Measurements from ENCODE around the gene C17orf78.
"Not testable (repeated sequence)": the region's sequence is repeated elsewhere in the genome, so short reads cannot be mapped to it uniquely, and the experiment has no call there.

The C17orf78 gene

DNA sequence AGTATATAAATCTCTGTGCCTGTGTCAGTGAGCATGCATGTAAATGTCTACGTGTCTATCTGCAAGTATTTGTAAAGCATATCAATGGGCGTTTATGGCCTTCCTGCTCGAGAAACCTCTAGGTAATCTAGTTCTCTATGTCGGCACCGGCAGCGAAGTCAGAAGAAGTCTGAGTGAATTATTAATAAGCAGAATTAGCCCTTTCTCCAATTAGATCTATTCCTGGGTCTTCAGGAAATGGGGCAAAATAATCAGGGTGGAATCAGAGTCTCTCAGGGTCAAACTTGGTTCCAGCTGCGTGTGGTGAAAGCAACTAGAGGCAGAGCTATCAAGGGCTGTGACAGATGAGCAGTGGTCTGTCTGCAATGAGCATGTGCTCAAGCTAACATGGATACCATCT, at the start of gene C17orf78:
Gene C17orf78 (plus strand): TSS at position 280 of the 400 bp plus-strand sequence. CDS start 108 bp downstream, at position 388.
- DNase-seq = no peak

DNA sequence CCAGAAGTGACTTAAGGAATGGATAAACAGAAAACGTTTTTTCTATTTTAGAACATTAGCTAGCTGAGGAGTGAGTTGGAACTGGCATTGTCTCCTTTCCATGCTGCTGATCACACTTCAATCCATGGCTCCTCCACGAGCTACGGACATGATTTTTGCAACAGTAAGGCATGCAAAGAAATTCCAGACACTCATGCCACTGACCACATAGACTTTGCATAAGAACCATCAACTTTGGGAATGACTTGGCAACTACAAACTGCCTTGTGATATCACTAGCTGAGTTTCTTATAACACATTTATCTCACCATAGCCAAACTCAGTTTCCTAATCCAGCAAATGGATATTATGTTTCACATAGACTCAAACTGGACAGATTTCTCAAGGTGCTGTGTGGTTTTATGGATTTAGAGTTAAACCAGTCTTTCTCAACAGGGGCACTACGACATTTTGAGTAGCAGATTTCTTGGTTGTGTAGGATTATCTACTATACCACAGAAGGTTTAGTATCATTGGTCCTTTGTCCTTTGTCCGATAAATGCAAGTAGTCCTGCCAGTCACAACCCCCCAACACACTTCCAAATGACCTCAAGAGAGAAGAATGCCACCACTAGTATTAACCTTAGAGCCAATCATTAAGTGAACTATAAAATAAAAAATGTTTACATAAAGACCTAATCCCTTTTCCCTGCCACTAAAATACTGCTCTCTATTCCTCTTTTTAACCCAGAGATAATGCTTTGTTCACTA, 48.3 kb upstream of the C17orf78 start:
- no peak for DNase-seq

DNA sequence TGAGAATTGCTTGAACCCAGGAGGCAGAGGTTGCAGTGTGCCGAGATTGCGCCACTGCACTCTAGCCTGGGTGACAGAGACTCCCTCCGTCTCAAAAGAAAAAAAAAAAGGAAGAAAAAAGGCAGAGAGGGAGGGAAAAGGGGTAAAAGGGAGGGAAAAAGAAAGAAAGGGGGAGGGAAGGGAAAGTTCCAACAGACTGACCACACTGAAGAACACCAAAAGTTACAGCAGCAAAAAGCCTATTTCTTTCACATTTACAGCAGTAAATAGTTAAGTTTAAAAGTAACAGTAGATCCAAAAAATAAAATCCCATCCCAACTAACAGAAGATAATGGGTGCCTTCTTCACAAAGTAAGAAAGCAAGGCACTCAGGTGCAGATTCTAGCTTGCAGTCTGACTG, 36.9 kb upstream of the C17orf78 start:
- no peak for DNase-seq

DNA sequence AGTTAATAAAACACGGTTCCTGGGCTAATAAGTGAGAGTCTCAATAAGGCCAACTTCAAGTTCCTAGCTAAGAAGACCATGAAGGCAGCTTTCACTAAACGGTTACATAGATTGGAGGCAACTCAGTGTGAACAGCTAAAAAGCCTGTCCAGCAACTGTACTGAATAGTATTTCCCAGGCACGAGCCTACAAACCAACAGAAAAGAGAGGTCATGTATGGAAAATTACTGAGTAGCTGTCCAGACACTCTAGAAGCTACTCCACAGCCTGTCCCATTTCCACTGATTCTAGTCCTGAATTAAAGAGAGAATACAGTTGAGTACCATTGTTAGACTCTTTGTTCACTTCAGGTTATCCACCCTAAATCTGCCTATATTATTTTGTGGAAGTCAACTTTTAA, 36.5 kb upstream of the C17orf78 start:
- no peak for DNase-seq

DNA sequence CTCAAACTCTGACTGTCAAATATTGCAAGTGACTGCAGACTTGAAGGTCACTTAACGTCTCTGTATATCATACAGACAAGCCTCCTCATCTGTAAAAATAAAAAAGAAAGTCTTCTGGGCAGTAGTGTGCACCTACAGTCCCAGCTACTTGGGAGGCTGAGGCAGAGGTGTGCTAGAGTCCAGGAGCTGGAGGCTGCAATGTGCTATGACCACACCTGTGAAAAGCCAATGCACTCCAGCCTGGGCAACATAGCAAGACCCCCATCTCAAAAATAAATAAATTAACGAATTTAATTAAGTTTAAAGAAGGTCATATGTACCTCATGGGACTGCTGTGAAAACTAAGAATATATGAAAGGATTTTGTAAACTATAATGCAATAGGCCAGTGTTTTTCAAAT, 35.0 kb upstream of the C17orf78 start:
- no peak for DNase-seq

DNA sequence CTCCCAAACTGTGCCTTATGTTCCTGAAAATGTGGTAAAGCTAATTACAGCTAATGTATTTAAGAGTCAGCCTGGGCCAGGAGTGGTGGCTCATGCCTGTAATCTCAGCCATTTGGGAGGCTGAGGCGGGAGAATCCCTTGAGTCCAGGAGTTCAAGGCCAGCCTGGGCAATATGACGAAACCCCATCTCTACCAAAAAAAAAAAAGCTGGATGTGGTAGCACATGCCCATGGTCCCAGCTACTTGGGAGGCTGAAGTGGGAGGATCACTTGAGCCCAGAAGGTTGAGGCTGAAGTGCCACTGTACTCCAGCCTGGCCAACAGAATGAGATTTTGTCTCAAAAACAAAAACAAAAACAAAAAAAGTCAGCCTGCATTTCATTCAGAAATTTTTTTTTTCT, 33.2 kb upstream of the C17orf78 start:
- DNase-seq = no peak

DNA sequence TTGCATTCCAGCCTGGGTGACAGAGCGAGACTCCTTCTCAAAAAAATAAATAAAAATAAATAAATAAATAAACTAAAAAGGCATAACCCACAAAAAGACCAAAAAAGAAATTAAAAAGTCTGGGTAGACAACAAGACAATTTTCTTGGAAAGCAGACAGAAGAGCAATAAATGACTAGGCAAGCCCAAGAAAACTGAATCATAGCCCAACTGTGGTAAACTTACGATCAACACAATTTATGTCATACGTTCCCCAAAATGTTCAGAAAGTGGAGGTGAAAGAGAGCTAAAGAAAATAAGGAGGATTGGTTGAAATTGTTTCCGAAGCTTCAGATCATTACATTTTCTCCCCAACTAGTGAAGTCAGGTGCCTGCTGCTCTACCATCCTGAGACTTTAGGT, 31.3 kb upstream of the C17orf78 start:
- DNase-seq = no peak

DNA sequence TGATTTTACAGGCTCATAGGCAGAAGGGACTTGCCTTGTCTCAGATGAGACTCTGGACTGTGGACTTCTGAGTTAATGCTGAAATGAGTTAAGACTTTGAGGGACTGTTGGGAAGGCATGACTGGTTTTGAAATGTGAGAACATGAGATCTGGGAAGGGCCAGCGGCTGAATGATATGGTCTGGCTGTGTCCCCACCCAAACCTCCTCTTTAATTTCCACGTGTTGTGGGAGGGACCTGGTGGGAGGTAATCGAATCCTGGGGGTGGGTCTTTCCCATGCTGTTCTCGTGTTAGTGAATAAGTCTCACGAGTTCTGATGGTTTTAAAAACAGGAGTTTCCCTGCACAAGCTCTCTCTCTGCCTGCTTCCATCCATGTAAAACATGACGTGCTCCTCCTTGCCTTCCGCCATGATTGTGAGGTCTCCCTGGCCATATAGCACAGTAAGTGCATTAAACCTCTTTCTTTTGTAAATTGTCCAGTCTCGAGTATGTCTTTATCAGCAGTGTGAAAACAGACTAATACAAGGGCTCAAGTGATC, 28.9 kb upstream of the C17orf78 start:
- not testable (repeated sequence) for DNase-seq

DNA sequence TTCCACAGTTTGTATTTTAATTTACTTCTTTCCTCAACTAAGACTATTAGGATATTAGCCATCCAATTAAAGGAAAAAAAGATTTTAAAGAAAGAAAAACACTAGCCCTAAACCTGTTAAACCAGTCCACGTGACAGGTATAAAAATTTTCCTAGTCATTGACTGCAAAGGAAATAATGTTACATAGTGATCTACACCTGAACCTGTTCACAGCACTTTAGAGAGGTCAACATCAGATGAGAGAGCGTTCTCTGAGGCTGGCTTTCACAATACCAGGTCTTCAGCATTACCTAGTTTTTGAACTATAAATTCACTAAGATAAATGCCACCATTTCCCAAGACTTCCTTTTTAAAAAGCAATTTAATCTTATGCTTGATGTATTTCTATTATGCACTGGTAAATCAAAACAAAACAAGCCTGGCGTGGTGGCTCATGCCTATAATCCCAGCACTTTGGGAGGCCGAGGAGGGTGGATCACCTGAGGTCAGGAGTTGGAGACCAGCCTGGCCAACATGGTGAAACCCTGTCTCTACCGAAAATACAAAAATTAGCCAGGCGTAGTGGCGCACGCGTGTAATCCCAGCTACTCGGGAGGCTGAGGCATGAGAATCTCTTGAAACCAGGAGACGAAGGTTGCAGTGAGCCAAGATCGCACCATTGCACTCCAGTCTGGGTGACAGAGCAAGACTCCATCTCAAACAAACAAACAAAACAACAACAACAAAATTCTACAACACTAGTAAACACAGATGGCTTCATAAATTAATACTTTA, 18.8 kb upstream of the C17orf78 start:
- DNase-seq = not testable (repeated sequence)

DNA sequence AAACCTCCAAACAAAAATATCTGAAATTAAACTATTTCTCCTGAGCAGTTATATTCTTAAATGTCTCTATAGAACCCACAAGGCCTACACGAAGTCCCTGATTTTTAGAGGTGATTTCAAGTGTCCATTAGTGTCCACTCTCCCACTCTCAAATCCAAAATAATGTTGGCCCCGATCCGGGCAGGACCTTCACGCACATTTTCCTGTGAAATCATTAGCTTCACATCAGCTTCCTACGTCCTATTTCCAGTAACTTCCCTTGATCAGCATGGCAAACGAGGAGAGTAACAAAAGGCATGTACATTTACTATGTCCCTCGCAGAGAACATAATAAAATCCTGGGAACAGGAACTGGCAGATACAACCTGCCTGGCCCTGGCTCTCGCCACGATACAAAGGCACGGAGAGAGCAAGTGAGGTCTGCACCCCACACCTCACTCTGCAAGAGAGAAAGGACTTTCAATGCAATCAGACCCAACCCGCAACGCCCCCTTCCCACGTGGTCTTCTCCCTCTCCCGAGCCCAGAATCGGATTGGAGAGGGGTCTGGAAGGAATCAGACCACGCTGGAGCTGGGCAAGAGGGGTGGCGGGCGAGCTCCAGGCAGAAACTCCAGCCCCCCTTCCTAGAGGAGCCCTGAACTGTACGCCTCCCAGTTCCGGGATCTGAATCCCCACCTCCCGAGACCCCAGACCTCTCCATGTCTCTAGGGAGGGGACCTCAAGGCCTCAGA, 17.5 kb upstream of the C17orf78 start:
- DNase-seq = peak; percentile 14

DNA sequence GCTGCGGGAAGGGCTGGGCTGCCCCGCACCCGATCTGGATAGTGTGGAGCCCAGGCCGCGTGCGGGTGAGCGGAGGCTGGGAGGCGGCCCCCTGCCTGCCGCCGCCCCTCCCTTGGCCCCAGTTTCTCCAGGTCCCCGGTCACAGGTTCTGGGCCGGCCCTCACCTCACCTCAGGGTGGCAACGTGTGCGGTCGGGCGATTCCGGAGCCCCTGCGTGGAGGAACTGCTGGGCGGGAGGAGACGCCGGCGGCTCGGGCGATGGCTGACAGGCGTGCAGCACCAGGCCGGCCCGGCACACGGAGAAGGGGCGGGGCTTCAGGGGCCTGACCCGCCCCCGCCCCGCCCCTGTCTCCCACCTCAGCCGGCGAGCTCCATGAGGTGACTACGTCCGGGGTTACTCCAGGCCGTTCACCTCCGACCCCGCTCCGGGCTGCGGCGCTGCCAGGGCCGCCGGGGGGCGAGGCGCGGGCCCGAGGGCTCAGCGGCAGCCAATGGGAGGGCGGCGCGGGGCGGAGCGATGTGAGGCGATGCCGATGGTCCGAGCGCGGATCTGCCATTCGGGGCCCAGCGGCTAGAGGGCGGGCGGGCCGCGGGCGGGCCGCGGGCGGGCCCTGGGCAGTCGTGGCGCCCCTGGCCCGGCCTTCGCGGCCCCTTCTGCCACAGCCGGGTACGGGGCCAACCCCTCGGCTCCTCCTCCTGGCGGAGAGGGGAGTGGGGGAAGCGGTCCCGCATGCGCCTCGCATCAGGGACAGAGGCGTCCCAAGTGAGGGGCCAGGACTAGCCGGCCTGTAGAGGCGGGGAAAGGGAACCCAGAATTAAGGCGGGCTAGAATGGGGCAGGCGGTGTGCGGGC, 16.7 kb upstream of the C17orf78 start:
- peak; percentile 85 for DNase-seq

DNA sequence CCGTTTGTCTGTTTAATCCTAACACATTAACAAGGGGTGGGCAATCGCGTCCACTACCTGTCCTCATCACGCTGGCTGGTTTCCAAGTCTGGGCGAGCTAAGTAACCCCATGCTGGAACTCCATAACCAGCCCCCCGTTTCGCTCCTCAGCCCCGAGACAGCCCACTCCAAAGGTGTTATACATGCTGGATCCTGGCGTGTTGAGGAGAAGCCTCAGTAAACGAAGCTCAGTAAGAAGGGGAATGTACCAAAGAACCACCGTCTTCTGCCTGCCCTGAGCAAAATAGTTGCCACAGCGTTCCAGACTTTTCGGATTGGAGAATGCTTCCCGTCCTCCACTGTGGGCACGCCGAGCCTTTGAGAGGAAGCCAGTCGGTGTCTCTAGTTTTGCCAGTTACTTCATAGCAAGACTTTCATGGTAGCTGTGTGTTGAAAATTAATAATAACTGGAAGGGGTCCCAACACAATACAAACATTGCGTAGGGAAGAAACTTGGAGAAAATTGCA, 16.1 kb upstream of the C17orf78 start:
- DNase-seq = peak; percentile 48

DNA sequence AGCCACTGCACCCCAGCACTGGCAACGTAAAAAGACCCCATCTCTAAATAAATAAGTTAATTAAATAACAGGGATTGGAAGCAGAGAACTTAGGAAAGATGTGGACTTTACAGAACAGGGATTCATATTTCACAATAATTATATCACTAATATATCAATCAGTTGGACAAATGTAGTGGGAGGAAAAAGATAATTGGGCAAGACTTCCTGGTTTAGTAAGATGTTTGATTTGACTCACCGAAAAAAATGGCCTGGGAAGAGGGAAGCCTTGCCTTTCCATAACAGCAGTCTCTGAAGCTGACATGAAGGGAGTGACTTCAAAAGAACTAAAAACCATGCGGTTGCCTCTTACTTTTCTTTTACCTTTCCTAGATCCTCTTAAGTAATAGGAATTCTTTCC, 15.2 kb upstream of the C17orf78 start:
- DNase-seq = no peak

DNA sequence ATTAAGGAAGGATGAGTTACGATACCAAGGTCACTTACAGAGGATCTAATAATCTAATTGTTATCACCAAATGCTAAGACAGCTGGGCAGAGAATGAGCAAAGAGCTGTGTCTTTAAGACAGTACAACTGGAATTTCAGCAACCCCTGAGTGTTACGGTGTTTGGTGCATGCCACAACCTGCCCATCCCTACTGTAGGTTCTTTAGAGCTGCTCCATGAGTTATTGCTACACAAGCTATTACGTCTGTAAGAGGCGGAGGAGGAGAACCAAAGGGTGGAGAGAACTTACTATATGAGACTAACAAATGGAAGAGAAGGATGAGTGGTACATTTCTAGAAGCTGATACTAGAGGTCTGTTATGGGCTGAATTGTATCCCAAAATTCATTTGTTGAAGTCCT, 14.2 kb upstream of the C17orf78 start:
- DNase-seq = no peak

DNA sequence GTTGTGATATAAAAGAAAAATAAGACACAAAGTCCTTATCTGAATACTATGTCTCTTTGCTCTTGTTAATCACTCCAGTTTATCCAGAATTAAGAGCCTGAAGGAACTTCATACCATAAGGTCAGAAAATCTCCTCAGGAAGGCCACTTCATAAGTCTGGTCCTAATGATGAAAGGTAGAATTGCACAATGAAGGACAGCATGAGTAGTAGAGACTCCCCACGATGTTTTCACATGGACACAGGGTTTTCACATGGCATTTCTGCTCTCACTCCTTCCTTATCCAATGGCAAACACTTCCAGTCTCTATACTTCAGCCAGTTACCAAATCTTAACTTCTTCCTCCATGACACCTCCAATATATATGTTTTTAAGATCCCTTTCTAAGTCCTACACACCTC, 10.2 kb upstream of the C17orf78 start:
- DNase-seq = no peak

DNA sequence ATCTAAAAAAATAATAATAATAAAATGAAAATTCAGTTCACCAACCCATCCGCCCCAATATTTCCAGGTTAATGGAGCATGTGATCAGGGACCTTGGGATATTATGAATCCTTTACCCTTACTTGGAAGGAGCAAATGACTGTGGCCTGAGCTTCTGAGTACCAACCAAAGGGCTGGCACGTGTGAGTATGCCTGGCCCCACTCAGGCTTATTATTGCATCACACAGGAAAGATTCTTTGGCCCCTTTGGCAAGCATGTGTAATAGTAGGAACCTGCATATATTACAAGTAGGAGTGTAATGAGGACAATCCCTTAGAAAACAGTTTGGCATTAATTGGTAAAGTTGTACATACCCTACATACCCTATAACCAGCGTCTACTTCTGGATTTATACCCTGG, 7.2 kb upstream of the C17orf78 start:
- DNase-seq = no peak

DNA sequence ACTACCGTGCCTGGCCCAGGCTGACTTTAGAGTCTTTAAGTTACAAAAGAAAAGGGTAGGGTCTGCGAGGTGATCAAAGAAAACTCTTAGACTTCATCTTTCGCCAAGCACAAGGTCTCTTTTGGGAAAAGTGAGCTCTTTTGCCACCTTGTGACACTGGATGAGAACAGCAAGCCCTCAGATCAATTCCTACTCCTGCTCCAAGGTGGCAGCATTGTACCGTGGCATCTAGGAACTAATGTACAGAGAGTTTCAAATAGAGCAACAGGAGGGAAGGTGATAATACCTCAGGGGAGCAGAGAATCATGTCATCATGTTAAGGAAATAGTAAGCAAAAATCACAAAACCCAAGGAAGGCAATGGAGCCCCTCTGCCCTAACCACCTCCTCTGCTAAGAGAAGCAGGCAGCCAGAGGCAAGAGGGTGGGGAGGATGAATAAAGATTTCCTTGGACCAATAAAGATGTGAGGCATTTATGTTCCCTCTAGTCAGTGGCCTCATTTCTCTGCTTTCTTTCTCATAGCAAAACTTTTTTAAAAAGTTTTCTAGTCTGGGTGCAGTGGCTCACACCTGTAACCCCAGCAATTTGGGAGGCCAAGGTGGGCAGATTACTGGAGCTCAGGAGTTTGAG, 2.1 kb upstream of the C17orf78 start:
- DNase-seq = peak; percentile 63

DNA sequence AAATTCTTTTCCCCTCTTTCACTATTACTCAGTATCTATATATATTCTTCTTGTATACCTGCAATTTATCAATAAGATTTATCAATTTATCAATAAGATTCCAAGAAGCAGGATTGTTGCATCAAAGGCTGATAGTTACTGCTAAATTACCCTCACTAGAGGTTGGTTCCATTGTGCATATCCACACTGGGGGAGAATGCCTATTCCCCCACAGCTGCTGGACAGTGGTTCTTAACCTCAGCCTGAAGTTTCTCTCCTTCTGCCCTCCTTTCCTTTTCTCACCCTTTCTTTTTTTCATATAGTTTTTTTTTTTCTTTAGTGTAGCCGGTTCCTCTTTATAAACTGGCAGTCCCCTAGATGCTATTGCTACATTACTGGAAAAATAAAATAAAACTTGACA, 6.3 kb downstream of the C17orf78 start:
- no peak for DNase-seq

DNA sequence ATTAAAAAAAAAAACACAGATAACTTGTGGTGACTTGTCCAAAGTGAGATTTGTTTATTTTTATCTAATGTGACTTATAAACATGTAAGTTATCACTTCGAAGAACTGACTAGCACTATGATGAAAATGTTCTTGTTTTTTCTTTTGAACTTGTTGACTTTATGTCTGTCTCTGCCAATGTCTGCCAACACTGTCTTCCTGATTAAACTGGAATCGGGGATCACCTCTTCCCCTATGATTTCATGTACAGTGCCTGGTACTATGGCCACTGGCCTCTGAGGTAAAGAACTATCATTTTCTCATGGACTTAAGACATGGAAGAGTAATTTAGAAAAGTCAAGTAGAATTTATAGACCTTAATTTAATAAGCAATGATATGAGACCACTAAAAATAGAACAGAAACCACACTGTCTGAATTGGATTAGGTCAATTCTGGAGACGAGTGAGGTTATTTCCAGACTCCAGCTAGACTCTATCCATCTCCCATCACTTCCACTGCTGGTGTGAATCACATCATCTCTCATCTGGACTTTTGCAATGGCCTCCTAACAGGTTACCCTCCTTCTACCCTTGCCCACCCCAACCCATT, 8.9 kb downstream of the C17orf78 start:
- no peak for DNase-seq

DNA sequence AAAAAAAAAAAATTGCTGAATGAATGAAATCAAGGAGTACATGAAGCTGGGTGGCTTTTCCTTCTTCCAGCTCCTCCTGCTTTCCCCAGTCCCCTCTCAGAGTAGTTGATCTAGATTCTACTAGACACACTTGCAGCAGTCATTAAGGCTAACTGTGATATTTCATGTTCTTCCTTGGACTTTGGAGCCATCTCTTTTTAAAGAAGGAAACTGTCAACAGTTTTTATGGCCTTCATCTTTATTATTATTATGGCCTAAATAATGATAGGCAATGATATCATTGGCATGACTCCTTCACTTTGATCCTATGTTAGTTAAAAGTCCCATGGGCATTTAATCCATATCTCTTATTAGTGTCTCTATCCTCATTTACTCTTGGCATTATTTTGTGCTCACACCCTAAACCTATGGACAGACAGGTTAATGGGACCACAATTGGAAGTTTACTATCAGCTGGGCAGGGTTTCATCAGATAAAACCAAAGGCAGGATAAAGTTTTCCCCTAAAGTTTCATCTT, 9.7 kb downstream of the C17orf78 start:
- no peak for DNase-seq

DNA sequence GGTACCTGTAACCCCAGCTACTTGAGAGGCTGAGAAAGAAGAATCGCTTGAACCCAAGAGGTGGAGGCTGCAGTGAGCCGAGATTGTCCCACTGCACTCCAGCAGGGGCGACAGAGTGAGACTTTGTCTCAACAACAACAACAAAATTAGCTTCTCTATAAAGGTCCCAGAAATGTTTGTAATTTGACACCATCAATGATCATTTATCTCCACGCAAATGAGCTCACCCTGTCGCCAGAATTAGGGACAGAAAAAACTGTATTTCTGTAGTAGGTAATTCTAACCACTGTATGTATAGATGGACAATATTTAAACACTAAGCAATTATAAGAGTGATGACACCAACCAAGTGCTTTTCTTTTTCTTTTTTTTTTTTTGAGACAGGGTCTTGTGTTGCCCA, 10.7 kb downstream of the C17orf78 start:
- DNase-seq = no peak
